Glomerular endothelial cell (primary cell): ENCODE measurements around the gene PCDHGC5. TPM values are rescaled to one million over a fixed set of nuclear protein-coding genes. Genes with fewer than 3 reads are reported as not detected.

Experiments
- DNase-seq: peaks from one replicate; pipeline ENCODE4 v3.0.0-alpha.2; 2011; ENCODE audit warnings: low read depth, low spot score; ENCODE audit errors: extremely low read depth
- total RNA-seq: library from RNA; depleted of rRNA; stranded (reverse); fragments of >200 nt; gene quantifications from 2 replicates; pipeline ENCODE4 v1.2.3, GENCODE V29; 2015

Gene PCDHGC5
- total RNA-seq, result 0.24 and 2.5 TPM in 2 replicates

DNA sequence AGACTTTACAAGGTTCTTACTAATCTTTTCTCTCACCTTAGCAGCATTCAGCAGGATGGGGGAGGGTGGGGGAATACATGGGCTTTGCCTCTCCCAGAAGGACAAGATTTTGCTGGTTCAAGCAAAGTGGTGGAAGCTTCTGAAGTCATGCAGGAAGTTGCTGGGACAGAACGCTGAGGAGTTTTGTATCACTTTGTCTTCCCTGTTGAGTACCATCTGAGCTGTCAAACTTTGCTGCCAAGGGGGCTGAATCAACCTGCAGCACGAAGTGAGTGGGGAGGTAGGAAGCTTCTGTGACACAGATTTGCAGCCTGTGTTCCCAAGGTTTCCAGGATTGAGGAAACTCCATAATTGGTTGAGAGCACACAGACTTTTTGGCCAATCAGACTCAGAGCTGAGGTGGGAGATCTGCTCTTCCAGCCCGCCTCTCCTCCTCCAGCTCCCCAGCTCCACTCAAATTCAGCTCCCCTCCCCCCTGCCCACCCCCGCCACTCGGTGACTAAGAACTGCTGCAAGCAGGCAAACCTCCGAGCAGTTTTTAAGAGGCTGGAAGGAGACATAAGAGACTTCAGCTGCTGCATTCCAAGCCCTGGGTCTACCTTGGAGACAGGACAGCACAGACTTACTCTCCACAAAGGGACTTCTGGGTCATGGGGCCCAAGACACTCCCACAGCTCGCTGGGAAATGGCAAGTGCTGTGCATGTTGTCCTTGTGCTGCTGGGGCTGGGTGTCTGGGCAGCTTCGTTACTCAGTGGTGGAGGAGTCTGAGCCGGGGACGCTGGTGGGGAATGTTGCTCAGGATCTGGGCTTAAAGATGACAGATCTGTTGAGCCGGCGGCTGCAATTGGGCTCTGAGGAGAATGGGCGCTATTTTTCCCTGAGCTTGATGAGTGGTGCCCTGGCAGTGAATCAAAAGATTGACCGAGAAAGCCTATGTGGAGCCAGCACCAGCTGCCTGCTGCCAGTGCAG is at the start of gene PCDHGC5:
PCDHGC5 (plus strand) TSS at position 491 of the 971 bp plus-strand sequence; CDS start at position 651, 160 bp downstream.
- DNase-seq, result no peak

- no peak for DNase-seq
Measured at GRCh38 chr5:141439411-141440141, 49.3 kb upstream of the PCDHGC5 start.

- DNase-seq, result no peak
Measured at GRCh38 chr5:141440341-141440740, 48.5 kb upstream of the PCDHGC5 start.

DNA sequence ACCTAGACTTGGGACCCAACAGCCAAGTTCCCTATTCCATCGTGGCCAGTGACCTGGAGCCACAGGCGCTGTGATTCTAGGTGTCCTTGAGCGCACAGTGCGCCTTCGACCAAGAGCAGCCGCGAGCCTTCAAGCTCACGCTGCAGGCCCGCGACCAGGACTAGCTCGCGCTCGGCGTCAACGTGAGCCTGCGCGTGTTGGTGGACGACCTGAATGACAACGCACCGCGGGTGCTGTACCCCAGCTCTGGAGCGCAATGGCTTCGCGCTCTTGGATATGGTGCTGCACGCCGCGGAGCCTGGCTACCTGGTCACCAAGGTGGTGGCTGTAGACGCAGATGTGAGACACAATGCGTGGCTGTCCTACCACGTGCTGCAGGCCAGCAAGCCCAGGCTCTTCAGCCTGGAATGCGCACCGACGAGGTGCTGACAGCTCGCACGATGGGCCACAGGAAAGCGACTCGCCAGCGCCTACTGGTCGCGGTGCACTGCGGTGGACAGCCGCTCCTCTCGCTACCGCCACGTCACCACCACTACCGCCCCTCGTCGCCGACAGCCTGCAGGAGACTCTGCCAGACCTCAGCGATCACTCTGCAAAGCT is 47.2 kb upstream of the PCDHGC5 start:
- DNase-seq, result no peak

- no peak for DNase-seq
Measured at GRCh38 chr5:141465351-141465750, 23.5 kb upstream of the PCDHGC5 start.

DNA sequence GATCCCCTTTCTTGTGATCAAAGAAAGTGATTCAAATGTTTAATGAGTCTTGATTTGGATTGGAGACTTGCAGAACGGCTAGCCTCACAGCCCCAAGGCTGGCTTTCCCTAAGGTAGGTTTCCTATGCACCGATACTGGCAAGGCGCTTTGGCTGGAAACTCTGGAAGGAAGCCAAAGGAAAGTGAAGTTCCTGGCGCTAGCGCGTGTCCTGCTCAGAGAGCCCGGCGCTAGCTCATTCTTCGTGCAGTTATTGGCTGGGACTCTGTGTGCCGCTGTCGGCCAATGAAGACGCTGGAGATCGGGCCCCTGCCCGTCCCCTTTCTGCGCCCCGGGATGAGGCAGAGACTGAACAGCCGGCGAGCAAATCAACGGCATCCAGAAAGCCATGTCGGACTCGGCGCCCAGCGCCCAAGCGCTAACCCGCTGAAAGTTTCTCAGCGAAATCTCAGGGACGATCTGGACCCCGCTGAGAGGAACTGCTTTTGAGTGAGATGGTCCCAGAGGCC is 13.2 kb upstream of the PCDHGC5 start, which contains the start of gene PCDHGC3:
PCDHGC3 (plus strand) TSS at position 342 of the 507 bp plus-strand sequence; CDS start at position 493, 151 bp downstream.
- DNase-seq, result peak; percentile 71

DNA sequence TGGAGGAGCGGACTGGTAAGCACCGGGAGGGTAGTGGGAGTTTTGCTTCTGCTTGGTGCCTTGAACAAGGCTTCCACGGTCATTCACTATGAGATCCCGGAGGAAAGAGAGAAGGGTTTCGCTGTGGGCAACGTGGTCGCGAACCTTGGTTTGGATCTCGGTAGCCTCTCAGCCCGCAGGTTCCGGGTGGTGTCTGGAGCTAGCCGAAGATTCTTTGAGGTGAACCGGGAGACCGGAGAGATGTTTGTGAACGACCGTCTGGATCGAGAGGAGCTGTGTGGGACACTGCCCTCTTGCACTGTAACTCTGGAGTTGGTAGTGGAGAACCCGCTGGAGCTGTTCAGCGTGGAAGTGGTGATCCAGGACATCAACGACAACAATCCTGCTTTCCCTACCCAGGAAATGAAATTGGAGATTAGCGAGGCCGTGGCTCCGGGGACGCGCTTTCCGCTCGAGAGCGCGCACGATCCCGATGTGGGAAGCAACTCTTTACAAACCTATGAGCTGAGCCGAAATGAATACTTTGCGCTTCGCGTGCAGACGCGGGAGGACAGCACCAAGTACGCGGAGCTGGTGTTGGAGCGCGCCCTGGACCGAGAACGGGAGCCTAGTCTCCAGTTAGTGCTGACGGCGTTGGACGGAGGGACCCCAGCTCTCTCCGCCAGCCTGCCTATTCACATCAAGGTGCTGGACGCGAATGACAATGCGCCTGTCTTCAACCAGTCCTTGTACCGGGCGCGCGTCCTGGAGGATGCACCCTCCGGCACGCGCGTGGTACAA is 12.6 kb upstream of the PCDHGC5 start:
- peak; percentile 37 for DNase-seq

DNA sequence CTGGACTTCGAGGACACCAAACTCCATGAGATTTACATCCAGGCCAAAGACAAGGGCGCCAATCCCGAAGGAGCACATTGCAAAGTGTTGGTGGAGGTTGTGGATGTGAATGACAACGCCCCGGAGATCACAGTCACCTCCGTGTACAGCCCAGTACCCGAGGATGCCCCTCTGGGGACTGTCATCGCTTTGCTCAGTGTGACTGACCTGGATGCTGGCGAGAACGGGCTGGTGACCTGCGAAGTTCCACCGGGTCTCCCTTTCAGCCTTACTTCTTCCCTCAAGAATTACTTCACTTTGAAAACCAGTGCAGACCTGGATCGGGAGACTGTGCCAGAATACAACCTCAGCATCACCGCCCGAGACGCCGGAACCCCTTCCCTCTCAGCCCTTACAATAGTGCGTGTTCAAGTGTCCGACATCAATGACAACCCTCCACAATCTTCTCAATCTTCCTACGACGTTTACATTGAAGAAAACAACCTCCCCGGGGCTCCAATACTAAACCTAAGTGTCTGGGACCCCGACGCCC is 11.8 kb upstream of the PCDHGC5 start:
- DNase-seq, result no peak

- DNase-seq, result no peak
Measured at GRCh38 chr5:141477815-141478214, 11.1 kb upstream of the PCDHGC5 start.

- DNase-seq, result no peak
Measured at GRCh38 chr5:141478321-141478945, 10.4 kb upstream of the PCDHGC5 start.

GRCh38 chr5:141479776-141480175 is 9.1 kb upstream of the PCDHGC5 start:
- DNase-seq, result no peak

DNA sequence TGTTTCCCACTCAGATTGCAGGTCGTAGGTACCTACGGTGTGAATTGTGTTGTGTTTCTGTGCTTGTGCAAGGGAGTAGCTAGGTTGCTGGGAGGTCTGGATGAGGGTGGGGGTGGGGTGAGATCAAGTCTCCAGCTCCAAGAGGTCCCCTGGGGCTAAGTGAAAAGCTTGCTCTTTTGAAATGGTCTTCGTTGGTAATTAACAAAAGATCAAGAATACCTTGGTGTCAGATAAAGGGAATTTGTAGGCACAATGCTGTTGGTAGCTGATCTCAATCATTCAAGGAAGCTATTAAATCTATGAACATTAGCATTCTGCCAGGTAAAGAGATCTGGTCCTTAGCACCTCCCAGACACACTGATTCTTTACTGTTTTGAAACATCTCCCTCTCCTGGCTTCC is 5.0 kb upstream of the PCDHGC5 start:
- DNase-seq, result no peak

- no peak for DNase-seq
Measured at GRCh38 chr5:141484310-141484640, 4.6 kb upstream of the PCDHGC5 start.

- no peak for DNase-seq
Measured at GRCh38 chr5:141484641-141485311, 4.1 kb upstream of the PCDHGC5 start, which contains the start of gene PCDHGC4. PCDHGC4 (plus strand) TSS chr5:141485030; CDS start chr5:141485174, 144 bp downstream.

DNA sequence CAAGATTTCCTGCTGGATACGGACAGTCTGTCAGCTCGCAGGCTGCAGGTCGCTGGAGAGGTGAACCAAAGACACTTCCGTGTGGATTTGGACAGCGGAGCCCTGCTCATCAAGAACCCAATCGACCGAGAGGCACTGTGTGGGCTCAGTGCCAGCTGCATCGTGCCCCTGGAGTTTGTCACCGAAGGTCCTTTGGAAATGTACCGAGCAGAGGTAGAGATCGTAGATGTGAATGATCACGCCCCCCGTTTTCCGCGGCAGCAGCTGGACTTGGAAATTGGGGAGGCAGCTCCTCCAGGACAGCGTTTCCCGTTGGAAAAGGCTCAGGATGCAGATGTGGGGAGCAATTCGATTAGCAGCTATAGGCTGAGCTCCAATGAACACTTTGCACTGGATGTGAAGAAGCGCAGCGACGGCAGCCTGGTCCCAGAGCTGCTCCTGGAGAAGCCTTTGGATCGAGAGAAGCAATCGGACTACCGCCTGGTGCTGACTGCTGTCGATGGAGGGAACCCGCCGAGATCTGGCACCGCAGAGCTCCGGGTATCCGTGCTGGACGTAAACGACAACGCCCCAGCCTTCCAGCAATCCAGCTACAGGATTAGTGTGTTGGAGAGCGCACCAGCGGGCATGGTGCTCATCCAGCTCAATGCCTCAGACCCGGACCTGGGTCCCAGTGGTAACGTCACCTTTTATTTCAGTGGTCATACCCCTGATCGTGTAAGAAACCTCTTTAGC is 3.4 kb upstream of the PCDHGC5 start:
- DNase-seq, result no peak

DNA sequence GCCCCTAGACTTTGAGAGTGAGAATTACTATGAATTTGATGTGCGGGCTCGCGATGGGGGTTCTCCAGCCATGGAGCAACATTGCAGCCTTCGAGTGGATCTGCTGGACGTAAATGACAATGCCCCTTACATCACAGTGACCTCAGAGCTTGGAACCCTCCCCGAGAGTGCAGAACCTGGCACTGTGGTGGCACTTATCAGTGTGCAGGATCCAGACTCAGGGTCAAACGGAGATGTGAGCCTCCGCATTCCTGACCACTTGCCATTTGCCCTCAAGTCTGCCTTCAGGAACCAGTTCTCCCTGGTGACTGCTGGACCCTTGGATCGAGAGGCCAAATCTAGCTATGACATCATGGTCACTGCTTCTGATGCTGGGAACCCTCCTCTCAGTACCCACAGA is 2.8 kb upstream of the PCDHGC5 start:
- DNase-seq, result no peak

DNA sequence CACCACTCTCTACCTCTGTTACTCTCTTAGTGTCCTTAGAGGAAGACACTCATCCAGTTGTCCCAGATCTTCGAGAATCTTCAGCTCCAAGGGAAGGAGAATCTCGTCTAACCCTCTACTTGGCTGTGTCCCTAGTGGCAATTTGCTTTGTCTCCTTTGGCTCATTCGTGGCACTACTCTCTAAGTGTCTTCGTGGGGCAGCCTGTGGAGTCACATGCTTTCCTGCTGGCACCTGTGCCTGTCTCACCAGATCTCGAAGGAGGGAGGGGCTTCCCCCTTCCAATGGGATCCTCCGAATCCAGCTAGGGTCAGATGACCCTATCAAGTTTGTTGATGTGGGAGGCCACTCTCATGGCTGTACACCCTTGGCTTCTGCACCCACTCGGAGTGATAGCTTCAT is 1.8 kb upstream of the PCDHGC5 start:
- no peak for DNase-seq

DNA sequence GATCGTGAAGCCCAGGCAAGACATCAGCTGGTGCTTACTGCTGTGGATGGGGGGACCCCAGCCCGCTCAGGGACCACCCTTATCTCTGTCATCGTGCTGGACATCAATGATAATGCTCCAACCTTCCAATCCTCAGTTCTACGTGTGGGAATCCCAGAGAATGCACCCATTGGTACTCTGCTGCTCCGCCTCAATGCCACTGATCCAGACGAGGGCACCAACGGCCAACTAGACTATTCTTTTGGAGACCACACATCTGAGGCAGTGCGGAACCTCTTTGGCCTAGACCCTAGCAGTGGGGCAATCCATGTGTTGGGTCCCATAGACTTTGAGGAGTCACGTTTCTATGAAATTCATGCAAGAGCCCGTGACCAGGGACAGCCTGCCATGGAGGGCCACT is 960 bp downstream of the PCDHGC5 start:
- DNase-seq, result no peak
